ENCODE measurements around the gene ADAM29.

DNA sequence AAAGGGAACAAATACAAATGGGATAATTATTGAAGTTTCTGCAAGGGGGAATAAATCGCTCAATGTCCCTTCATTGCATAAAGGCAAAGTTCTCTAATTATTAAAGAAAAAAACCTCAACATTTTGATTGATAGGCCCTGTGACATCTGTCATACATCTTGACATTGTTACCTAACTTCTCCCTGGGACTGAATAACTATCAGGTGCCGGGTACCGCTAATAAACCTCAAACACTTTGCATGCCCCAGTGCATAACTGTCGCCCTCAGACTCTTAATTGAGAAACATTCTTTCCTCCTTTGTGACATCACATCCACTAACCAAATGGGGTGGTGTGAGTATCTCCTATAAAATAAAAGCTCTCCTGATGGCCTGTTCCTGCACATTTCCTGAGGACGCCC lies at the start of gene ADAM29:
- no peak for TF ChIP-seq POLR2A (IDR thresholded peaks at IDR 0.05)
- TF ChIP-seq, protein P1, sequence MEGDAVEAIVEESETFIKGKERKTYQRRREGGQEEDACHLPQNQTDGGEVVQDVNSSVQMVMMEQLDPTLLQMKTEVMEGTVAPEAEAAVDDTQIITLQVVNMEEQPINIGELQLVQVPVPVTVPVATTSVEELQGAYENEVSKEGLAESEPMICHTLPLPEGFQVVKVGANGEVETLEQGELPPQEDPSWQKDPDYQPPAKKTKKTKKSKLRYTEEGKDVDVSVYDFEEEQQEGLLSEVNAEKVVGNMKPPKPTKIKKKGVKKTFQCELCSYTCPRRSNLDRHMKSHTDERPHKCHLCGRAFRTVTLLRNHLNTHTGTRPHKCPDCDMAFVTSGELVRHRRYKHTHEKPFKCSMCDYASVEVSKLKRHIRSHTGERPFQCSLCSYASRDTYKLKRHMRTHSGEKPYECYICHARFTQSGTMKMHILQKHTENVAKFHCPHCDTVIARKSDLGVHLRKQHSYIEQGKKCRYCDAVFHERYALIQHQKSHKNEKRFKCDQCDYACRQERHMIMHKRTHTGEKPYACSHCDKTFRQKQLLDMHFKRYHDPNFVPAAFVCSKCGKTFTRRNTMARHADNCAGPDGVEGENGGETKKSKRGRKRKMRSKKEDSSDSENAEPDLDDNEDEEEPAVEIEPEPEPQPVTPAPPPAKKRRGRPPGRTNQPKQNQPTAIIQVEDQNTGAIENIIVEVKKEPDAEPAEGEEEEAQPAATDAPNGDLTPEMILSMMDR (IDR thresholded peaks at IDR 0.05), result no peak
- TF ChIP-seq POLR2AphosphoS5 (IDR thresholded peaks at IDR 0.05), result no peak
